ENCODE results near the gene IQGAP3.

DNA sequence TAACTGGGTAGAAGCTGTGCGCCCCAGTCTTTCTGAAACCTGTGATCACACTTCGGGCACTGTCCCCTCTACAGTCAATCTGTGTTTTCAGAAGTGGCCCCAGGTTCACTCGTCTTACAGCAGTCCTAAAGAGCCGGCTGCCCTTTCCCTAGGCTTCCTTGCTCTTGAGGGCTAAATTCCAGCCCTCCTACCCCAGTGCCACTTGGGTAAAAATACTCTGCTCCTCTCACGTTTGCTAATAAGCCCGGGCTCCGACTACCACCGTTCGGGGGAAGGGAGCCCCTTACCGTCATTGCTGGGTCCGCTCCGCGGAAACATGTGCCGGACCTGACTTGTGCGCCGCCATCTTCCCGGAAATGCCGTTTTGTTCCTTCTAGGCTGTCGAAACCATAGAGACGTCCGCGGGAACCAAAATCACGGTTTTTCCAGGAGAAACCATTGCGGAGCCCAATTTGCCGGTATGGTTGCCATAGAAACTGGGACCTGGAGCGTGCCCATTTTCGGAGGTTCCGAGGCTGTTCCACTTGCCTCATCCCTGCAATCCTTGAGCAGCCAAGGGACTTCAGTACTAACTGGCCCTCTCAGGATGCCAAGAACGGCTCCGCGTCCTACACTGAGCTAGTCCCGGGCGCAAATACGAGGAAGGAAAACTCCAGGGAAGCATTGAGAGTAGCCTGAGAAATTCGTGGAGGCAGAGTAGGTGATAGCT lies 28.9 kb upstream of the IQGAP3 start, which contains the start of gene GPATCH4:
- TF ChIP-seq, protein P1, sequence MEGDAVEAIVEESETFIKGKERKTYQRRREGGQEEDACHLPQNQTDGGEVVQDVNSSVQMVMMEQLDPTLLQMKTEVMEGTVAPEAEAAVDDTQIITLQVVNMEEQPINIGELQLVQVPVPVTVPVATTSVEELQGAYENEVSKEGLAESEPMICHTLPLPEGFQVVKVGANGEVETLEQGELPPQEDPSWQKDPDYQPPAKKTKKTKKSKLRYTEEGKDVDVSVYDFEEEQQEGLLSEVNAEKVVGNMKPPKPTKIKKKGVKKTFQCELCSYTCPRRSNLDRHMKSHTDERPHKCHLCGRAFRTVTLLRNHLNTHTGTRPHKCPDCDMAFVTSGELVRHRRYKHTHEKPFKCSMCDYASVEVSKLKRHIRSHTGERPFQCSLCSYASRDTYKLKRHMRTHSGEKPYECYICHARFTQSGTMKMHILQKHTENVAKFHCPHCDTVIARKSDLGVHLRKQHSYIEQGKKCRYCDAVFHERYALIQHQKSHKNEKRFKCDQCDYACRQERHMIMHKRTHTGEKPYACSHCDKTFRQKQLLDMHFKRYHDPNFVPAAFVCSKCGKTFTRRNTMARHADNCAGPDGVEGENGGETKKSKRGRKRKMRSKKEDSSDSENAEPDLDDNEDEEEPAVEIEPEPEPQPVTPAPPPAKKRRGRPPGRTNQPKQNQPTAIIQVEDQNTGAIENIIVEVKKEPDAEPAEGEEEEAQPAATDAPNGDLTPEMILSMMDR (IDR thresholded peaks at IDR 0.05) = no peak
- TF ChIP-seq POLR2AphosphoS5 (IDR thresholded peaks at IDR 0.05) (peak; percentile 34 to 62 (median 42)), POLR2A (IDR thresholded peaks at IDR 0.05) (peak; percentile 42), EP300 (IDR thresholded peaks at IDR 0.05; ENCODE audit: low read depth) (no peak)

Measured in transverse colon (tissue), 4 donors.